HepG2 (cell line): ENCODE measurements around the gene VAV2. TPM values are rescaled to one million over a fixed set of nuclear protein-coding genes. Genes with fewer than 3 reads are reported as not detected.

ENCODE experiments used
- AKAP8 ChIP-seq: sonication (generic); formaldehyde crosslinking; IDR thresholded peaks from 2 replicates; pipeline ENCODE4 v1.5.1; 2020; ENCODE audit warnings: mild to moderate bottlenecking, missing genetic modification reagents
- PCBP1 ChIP-seq: fragments of 200-400 bp; formaldehyde crosslinking; IDR thresholded peaks from 2 replicates; pipeline ENCODE4 v1.6.1; 2017; ENCODE audit warnings: mild to moderate bottlenecking, low read depth, low read length, borderline replicate concordance
- SRSF1 ChIP-seq: fragments of 200-400 bp; formaldehyde crosslinking; optimal IDR thresholded peaks from 2 replicates; pipeline ENCODE3; 2017; ENCODE audit warnings: mild to moderate bottlenecking, low read depth, low read length, moderate library complexity
- ZFX ChIP-seq: sonication (generic); formaldehyde crosslinking; IDR thresholded peaks from 2 replicates; pipeline ENCODE4 v1.4.0; 2020; ENCODE audit warnings: mild to moderate bottlenecking, low read depth, missing genetic modification reagents, moderate library complexity
- ZMYM4 ChIP-seq: sonication (generic); formaldehyde crosslinking; IDR thresholded peaks from 2 replicates; pipeline ENCODE4 v1.8.1; 2023; ENCODE audit warnings: mild to moderate bottlenecking, missing genetic modification reagents
- ZNF790 ChIP-seq: sonication (generic); formaldehyde crosslinking; IDR thresholded peaks from 2 replicates; pipeline ENCODE4 v1.8.0; 2022; ENCODE audit warnings: missing genetic modification reagents, mild to moderate bottlenecking, borderline replicate concordance
- polyA plus RNA-seq, 8 experiments: library from polyadenylated mRNA; depleted of rRNA in 3 of 8; stranded (reverse) in 7 of 8; unstranded in 1 of 8; fragments of >200 nt; fragmentation: Illumina TruSeq in 4 of 8; extraction: Trizol in 4 of 8; gene quantifications; 2 replicates each; pipeline versions ENCODE4 v1.2.1 to v1.2.3, GENCODE V29; 2011 to 2016; ENCODE audit warnings: low read depth in 4 of 8, missing spikeins in 1 of 8, mixed read lengths in 1 of 8; ENCODE audit not compliant: insufficient read depth in 1 of 8
- total RNA-seq, 5 experiments: library from RNA; depleted of rRNA; stranded (reverse); fragments of >200 nt; fragmentation: Illumina TruSeq; extraction: Trizol; gene quantifications; 2 replicates each; pipeline ENCODE4 v1.2.3, GENCODE V29; 2016; ENCODE audit warnings: low read depth in 1 of 5
- TF ChIP-seq, protein P1 (sequence below): IDR thresholded peaks from 2 replicates; pipeline ENCODE4 v1.6.1; 2018; ENCODE audit warnings: missing genetic modification reagents
- TF ChIP-seq, protein P2 (sequence below): sonication (generic); formaldehyde crosslinking; IDR thresholded peaks from 2 replicates; pipeline ENCODE4 v1.5.1; 2020; ENCODE audit warnings: mild to moderate bottlenecking, missing genetic modification reagents, moderate library complexity
- TF ChIP-seq, protein P3 (sequence below): sonication (generic); formaldehyde crosslinking; IDR thresholded peaks from 2 replicates; pipeline ENCODE4 v1.5.1; 2020; ENCODE audit warnings: missing genetic modification reagents, mild to moderate bottlenecking, borderline replicate concordance
- TF ChIP-seq, protein P4 (sequence below): IDR thresholded peaks from 2 replicates; pipeline ENCODE4 v1.6.1; 2016; ENCODE audit warnings: low read depth, control low read depth

Gene VAV2
- total and polyA plus RNA-seq, 2 of the 13 experiments (the other 11 are each of a cell fraction or from before 2014, with no cell fraction given) = 22.5 to 22.9 TPM

DNA sequence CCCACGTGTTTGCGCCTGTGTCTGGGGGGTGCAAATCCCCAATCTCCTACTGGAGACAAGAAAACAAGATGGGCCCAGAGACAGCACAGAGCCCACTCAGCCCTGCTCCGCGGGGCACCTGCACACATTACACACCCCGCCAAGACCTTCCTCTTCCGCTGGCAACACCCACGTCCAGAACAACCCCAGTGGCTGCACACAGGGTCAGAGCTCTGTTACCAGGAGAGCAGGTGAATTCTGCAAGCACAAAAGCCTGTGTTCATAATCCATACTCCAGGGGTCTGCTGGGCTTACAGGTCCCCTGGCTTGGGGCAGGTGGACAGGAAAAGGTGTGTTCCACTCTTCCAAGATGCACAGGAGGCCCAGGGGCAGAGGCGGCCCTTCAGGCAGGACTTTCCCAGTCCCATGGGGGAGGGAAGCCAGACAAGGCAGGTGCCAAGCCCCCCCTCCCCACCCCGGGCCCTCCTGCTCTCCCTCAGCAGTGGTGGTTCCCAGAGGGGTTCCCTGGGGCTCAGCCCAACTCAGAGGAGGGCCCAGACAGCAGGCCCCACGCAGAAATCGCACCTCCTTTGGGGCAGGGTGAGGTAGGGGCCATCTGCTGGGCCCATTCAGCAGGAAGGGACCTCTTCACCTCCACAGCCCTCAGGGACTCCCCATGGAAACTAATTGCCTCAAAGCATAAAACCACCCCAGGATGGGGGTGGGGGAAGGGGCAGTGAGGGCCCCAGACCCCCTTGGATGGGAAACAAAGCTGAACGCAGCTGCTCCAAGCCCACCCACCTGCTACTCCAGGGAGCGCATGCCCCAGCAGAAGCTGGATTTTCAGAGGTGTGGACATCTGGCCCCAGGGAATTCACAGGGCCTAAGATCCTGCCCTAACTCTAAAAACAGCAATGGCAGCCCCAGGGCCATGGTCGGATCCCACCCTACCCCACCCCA lies 105.3 kb downstream of the VAV2 start (continued):
- no peak for TF ChIP-seq ZNF790 (CRISPR knock-in tag)
- TF ChIP-seq, protein P1, sequence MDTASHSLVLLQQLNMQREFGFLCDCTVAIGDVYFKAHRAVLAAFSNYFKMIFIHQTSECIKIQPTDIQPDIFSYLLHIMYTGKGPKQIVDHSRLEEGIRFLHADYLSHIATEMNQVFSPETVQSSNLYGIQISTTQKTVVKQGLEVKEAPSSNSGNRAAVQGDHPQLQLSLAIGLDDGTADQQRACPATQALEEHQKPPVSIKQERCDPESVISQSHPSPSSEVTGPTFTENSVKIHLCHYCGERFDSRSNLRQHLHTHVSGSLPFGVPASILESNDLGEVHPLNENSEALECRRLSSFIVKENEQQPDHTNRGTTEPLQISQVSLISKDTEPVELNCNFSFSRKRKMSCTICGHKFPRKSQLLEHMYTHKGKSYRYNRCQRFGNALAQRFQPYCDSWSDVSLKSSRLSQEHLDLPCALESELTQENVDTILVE (CRISPR knock-in tag) = no peak
- TF ChIP-seq ZFX (CRISPR knock-in tag) = 0 out of 2 replicates have a peak, but pooled peaks have one; percentile 22
- TF ChIP-seq AKAP8 (CRISPR knock-in tag) = 0 out of 2 replicates have a peak, but pooled peaks have one; percentile 62
- peak; percentile 50 for TF ChIP-seq SRSF1
- TF ChIP-seq, protein P2, sequence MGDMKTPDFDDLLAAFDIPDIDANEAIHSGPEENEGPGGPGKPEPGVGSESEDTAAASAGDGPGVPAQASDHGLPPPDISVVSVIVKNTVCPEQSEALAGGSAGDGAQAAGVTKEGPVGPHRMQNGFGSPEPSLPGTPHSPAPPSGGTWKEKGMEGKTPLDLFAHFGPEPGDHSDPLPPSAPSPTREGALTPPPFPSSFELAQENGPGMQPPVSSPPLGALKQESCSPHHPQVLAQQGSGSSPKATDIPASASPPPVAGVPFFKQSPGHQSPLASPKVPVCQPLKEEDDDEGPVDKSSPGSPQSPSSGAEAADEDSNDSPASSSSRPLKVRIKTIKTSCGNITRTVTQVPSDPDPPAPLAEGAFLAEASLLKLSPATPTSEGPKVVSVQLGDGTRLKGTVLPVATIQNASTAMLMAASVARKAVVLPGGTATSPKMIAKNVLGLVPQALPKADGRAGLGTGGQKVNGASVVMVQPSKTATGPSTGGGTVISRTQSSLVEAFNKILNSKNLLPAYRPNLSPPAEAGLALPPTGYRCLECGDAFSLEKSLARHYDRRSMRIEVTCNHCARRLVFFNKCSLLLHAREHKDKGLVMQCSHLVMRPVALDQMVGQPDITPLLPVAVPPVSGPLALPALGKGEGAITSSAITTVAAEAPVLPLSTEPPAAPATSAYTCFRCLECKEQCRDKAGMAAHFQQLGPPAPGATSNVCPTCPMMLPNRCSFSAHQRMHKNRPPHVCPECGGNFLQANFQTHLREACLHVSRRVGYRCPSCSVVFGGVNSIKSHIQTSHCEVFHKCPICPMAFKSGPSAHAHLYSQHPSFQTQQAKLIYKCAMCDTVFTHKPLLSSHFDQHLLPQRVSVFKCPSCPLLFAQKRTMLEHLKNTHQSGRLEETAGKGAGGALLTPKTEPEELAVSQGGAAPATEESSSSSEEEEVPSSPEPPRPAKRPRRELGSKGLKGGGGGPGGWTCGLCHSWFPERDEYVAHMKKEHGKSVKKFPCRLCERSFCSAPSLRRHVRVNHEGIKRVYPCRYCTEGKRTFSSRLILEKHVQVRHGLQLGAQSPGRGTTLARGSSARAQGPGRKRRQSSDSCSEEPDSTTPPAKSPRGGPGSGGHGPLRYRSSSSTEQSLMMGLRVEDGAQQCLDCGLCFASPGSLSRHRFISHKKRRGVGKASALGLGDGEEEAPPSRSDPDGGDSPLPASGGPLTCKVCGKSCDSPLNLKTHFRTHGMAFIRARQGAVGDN (CRISPR knock-in tag) = peak; percentile 71
- no peak for TF ChIP-seq ZMYM4 (CRISPR knock-in tag)
- TF ChIP-seq, protein P3, sequence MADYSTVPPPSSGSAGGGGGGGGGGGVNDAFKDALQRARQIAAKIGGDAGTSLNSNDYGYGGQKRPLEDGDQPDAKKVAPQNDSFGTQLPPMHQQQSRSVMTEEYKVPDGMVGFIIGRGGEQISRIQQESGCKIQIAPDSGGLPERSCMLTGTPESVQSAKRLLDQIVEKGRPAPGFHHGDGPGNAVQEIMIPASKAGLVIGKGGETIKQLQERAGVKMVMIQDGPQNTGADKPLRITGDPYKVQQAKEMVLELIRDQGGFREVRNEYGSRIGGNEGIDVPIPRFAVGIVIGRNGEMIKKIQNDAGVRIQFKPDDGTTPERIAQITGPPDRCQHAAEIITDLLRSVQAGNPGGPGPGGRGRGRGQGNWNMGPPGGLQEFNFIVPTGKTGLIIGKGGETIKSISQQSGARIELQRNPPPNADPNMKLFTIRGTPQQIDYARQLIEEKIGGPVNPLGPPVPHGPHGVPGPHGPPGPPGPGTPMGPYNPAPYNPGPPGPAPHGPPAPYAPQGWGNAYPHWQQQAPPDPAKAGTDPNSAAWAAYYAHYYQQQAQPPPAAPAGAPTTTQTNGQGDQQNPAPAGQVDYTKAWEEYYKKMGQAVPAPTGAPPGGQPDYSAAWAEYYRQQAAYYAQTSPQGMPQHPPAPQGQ (CRISPR knock-in tag) = no peak
- TF ChIP-seq PCBP1 = 0 out of 2 replicates have a peak, but pooled peaks have one; percentile 0
- TF ChIP-seq, protein P4, sequence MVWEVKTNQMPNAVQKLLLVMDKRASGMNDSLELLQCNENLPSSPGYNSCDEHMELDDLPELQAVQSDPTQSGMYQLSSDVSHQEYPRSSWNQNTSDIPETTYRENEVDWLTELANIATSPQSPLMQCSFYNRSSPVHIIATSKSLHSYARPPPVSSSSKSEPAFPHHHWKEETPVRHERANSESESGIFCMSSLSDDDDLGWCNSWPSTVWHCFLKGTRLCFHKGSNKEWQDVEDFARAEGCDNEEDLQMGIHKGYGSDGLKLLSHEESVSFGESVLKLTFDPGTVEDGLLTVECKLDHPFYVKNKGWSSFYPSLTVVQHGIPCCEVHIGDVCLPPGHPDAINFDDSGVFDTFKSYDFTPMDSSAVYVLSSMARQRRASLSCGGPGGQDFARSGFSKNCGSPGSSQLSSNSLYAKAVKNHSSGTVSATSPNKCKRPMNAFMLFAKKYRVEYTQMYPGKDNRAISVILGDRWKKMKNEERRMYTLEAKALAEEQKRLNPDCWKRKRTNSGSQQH = no peak
